GM21447 (cell line): ENCODE data around the gene DNAJC5G.

Experiments
- ATAC-seq: cut with Tn5 transposase; IDR thresholded peaks from one replicate; pipeline ENCODE4 v1.9.1; 2021; ENCODE audit not compliant: unreplicated experiment

DNAJC5G gene, protein sequence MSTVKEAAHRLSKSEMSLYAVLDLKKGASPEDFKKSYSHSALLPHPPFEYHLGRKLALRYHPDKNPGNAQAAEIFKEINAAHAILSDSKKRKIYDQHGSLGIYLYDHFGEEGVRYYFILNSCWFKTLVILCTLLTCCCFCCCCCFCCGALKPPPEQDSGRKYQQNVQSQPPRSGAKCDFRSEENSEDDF

DNA sequence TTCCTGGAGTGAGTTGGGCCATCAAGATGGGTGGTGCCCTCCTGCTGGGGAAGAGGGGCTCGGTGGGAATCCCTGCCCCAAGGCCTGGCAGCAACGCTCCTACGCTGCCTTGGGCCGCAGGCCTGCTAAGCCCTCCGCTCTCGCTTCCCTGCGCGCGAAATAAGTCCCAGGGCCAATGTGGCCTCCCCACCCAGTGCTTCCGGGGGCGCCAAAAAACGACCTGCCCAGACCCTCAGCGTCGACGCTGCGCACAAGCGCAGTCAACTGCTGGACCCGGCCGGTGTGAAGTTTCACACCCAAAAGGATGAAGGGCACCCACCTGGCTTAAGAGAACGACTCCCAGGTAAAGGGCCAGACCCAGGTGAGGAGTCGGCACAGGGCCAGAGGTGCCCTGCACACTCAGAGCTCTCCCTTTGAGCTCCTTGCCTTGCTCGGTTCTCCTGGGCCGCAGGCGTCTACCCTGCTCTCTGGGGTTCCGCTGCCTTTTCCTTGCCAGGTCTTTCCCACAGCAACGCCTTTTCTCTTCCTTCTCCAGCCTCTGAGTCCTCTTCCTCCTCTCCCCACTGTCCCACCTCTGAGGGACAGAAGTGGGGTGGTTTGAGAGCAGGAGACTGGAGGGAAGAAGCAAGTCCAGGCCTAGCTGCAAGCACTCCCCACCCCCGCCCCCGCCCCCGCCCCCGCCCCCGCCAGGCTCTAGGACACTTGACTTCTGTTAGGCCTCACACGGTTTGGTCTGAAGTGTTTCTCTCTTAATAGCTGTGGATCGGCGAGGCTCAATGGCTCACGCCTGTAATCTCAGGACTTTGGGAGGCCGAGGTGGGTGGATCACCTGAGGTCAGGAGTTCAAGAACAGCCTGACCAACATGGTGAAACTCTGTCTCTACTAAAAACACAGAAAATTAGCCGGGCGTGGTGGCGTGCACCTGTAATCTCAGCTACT, at the start of gene DNAJC5G:
Gene DNAJC5G, plus strand, starts transcription at position 223 of the 940 bp plus-strand sequence. CDS start 1,296 bp downstream, outside the sequence.
- no peak for ATAC-seq

DNA sequence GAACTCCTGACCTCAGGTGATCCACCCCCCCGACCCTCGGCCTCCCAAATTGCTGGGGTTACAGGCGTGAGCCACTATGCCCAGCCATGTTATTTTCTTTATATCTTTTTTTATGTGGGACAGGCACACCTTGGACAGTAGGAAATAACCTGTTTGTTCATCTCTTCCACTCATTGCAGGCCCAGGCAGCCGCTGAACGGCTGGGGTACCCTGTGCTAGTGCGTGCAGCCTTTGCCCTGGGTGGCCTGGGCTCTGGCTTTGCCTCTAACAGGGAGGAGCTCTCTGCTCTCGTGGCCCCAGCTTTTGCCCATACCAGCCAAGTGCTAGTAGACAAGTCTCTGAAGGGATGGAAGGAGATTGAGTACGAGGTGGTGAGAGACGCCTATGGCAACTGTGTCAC, 49.7 kb upstream of the DNAJC5G start:
- no peak for ATAC-seq

DNA sequence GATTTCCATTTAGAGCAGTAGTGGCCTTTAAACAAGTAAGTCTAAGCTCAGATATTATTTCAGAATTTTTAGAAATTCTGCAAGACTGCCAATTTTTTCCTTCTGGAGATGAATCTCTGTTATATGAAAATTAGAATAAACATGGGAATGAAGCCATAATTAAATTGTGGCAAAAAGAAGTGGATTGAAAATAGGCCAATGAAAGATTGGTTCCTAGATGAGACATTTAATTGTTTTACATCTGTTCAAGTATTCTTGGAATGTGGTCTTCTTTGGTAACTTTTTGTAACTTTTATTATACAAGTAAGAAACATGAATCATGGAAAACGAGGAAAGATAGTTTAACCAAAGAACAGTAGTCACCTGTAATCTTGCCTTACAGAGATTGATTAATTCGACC, 47.7 kb upstream of the DNAJC5G start:
- no peak for ATAC-seq

DNA sequence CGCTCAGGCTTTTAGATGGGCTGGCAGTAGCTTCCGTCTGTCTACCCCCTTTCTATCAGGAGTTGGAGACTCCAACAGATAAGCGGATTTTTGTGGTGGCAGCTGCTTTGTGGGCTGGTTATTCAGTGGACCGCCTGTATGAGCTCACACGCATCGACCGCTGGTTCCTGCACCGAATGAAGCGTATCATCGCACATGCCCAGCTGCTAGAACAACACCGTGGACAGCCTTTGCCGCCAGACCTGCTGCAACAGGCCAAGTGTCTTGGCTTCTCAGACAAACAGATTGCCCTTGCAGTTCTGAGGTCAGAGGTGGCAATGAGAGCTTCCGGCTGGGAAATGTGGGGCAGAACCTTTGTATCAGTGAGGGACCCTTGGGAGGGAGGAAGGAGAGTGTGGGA, 43.3 kb upstream of the DNAJC5G start:
- no peak for ATAC-seq

DNA sequence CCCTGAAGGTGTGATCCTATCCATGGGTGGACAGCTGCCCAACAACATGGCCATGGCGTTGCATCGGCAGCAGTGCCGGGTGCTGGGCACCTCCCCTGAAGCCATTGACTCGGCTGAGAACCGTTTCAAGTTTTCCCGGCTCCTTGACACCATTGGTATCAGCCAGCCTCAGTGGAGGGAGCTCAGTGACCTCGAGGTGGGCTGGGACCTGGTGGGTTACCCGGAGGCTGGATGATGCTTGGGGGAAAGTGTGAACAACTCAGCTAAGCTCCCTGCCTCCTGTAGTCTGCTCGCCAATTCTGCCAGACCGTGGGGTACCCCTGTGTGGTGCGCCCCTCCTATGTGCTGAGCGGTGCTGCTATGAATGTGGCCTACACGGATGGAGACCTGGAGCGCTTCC, 41.9 kb upstream of the DNAJC5G start:
- ATAC-seq = no peak

DNA sequence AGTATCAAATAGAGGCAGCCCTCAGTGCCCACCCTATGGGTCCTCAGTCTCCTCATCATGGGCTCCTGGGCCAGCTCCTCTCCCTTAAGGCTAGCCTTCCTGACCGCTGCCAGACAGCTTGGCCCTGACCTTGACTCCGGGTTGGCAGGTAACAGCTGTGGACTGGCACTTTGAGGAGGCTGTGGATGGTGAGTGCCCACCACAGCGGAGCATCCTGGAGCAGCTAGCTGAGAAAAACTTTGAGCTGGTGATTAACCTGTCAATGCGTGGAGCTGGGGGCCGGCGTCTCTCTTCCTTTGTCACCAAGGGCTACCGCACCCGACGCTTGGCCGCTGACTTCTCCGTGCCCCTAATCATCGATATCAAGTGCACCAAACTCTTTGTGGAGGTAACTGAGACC, 39.1 kb upstream of the DNAJC5G start:
- ATAC-seq = no peak

DNA sequence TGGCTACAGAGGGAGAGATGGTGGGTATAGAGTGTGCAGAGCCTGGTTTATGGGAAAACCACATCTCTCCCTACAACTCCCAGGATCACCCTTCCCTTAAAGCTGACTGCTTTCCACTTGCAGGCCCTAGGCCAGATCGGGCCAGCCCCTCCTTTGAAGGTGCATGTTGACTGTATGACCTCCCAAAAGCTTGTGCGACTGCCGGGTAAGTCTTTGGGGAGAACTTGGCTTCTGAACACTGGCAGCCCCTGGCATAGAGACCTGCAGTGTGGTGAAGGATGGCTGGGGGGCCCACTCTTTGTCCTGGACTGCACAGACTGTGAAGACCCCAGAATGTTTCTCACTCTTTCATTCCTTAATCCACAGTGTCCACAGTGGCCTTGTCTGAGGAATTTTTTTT, 38.6 kb upstream of the DNAJC5G start:
- no peak for ATAC-seq

DNA sequence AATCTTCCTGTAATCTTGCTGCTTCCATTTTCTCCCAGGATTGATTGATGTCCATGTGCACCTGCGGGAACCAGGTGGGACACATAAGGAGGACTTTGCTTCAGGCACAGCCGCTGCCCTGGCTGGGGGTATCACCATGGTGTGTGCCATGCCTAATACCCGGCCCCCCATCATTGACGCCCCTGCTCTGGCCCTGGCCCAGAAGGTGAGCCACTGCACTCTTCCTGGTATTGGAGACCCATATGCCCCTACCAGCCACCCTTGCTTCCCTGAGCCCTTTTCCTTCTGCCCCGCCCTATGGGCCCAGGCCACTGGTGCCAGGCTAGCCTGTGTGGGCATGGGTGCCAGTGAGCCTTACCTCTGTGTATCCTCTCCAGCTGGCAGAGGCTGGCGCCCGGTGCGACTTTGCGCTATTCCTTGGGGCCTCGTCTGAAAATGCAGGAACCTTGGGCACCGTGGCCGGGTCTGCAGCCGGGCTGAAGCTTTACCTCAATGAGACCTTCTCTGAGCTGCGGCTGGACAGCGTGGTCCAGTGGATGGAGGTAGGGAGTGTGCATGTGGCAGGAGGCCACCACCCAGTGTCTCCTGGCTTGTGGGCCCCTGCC, 37.8 kb upstream of the DNAJC5G start:
- ATAC-seq = no peak

DNA sequence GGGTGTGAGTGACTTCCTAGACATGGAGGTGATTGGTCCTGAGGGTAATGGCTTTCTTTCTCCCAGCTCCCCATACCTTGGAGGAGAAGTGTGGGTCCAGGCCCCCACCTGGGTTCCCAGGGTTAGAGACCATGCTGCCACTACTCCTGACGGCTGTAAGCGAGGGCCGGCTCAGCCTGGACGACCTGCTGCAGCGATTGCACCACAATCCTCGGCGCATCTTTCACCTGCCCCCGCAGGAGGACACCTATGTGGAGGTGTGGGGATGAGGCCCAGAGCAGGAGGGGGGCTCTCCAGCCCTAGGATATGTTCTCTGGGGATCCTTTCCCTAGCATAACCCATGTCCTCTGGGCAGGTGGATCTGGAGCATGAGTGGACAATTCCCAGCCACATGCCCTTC, 36.3 kb upstream of the DNAJC5G start:
- ATAC-seq = no peak

DNA sequence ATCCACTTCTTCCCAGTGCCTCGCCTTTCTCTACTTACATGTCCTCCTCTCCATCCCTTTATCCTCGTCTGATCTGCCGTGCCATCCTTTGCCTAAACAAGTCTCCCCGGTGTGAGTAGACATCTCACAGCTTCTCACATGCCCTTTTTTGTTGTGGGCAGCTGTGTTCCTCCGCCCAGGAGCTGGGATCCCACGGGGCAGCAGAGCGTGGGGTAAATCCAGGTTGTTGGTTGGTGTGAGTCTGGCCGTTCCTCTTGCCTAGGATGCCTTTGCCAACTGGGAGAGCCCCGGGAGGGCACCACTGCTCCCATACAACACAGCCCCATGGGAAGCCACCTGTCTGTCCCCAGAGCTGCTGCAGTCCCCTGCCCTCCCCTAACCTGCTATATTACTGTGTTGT, 34.8 kb upstream of the DNAJC5G start:
- no peak for ATAC-seq

DNA sequence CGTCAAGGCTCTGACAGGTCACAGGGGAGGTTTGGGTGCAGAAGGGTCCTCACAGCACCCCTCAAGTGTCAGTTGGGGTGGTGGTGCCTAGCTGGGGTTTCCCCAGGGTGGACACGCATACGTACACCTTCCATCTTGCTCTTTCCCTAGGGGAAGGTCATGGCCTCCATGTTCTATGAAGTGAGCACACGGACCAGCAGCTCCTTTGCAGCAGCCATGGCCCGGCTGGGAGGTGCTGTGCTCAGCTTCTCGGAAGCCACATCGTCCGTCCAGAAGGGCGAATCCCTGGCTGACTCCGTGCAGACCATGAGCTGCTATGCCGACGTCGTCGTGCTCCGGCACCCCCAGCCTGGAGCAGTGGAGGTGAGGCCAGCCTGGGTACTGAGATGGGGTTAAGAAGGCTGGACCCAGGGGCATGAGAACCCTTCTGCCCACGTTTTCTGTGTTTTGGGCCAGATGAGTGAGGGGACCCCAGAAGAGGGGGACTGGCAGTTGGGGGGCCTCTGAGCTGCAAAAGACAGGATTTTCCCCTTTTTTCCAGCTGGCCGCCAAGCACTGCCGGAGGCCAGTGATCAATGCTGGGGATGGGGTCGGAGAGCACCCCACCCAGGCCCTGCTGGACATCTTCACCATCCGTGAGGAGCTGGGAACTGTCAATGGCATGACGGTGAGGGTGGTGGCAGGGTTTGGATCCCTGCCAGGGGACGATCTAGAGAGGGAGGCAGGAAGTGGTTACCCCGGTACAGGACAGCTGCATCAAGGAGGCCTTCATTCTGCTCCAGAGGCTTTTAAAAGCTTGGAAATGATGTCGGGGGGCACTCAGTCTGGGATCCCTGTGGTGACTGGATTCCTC, 33.2 kb upstream of the DNAJC5G start:
- no peak for ATAC-seq

DNA sequence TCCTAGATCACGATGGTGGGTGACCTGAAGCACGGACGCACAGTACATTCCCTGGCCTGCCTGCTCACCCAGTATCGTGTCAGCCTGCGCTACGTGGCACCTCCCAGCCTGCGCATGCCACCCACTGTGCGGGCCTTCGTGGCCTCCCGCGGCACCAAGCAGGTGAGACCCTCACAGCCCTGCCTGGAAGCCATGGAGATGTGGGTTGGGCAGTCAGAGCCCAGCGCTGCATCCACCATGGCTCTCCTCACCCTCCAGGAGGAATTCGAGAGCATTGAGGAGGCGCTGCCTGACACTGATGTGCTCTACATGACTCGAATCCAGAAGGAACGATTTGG, 32.6 kb upstream of the DNAJC5G start:
- ATAC-seq = no peak

DNA sequence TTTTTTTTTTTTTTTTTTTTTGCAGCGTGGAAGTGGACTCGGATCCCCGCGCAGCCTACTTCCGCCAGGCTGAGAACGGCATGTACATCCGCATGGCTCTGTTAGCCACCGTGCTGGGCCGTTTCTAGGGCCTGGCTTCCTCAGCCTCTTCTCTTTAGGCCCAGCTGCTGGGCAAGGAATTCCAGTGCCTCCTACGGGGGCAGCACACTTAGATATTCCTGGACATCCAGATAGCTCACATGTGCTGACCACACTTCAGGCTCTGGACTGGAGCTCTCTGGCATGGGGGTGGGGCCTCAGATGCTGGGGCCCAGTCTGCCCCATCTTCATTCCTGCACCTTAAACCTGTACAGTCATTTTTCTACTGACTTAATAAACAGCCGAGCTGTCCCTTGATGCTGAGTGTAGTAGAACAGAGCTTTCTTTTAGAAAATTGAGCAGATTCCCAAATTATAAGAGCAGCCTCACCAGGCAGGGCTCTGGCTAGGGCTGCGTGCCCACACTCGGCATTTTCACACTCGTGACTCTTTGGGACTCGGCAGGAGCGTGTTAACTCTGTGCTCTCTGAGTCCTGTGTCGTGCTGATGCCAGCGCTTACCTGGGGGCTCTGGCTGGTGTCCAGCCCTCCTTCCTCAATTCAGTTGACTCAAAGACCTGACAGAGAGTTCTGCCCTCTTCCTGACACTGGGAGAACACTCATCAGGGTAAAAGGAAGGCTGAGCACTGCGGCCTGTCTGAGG, 31.7 kb upstream of the DNAJC5G start:
- no peak for ATAC-seq

DNA sequence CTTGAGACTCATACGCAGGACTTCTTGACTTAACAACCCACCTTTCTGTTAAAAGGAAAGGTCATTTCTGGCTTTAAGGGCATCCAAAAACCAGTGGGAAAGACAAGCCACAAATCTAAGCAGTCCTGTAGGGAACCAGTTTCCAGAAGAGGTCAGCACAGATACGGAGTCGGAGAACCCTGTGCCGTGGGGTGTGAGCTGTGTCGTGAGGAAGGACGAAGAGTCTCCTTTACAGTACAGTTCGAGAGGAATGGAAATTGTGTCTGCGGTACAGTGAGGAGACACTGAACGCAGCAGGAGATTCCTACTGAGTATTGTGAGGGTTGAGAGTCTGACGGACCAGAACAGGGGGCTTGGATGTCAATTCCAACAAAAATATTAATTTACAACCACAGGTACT, 30.1 kb upstream of the DNAJC5G start:
- no peak for ATAC-seq

DNA sequence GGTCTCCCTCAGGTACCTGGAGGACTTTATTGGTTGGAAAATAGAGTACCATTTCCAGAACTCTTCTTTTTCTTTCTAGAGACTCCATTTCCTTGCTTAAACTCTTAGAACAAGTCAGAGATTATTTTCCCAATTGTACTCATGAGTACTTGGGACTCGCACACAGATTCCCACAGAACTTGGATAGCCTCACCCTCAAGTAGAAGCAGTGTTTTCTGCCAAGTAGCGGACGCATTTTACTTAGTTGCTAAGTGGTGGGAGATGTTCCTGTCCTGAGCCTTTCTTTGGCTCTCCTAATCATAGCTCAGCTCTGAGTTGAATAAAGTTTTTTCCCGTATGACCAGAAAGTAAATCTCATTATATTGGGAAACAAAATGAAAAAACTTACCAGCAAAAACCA, 29.6 kb upstream of the DNAJC5G start:
- no peak for ATAC-seq

DNA sequence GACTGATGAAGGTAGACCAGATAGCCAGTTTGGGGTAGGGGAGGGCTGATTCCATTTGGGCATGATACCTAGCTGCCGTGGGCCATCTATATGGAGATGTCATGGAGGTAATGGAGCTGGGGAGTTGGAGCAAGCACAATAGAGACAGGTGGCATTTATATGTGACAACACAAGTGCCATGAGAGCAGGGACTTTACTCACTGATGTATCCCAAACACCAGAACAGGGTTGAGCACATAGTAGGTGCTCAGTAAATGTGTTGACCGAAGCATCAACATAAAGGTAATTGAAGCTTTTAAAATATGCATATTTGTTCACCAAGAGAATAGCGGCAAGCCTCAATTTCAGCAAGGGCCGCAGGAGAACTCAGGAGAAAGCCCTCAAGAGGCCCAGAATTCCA, 27.3 kb upstream of the DNAJC5G start:
- ATAC-seq = no peak

DNA sequence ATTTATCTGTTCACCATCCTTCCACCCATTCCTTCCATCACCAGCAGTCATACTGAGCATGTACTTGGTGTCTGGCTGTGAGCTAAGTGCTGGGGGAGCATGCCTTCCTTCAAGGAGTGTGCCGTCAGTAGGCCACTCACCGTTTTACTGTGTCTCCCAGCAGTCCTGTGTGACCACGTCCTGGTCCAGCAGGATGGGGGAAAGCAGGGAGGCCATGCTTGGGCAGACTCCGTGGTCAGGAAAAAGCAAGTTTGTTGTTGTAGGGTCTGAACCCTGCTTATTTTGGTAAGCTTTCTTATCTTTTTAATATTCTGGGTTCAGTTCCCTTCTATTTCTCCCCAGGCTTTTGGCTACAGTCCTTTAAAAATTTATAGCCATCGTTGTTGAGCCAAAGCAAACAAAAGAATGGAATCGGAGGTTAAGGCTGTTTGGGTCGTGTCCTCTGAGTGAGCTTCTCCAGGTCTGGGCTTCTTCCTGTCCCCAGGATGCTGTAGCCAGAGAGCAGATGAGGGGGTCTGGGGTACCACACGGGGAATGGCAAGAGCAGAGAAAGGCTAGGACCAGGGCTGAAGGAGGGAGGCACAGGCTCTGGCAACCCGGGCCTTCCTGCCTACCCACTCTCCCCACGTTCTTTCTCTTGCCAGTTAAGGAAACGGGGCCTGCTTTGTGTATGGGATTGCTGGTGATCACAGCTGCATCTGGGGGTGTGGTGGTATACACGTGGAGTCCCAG, 25.9 kb upstream of the DNAJC5G start:
- ATAC-seq = no peak

DNA sequence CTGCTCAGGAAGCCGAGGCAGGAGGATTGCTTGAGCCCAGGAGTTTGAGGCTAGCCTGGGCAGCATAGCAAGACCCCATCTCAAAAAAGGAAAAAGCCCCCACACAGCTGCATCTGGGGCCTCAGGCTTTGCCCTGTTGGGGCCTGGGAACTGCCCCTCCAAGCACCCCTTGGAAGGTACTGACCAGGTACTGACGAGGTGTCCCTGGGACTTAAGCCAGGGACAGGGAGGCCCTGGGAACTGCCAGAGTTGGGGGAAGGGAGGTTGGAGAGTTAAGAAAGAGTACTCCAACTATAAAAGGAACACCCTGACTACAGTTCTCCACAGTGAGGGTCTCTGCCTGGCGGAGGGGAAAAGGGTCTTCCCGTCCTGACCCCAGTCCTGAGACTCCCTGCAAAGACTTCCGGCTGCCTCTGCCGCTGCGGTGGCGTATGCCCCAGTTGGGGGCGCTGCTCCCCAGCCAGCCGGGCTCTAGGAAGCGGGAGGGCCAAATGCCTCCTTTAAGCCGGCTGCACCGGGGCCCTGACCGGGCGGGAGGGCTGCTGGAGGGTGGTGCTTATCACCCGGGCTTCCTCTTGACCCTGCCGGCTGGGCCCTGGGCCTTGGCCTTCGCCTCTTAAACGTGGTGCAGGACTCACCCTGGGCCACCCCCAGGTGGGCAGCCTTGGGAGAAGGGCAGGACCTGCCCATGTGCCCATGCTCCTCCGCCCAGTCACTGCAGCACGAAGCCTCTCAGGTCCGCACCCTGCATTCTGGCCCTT, 25.2 kb upstream of the DNAJC5G start:
- no peak for ATAC-seq

DNA sequence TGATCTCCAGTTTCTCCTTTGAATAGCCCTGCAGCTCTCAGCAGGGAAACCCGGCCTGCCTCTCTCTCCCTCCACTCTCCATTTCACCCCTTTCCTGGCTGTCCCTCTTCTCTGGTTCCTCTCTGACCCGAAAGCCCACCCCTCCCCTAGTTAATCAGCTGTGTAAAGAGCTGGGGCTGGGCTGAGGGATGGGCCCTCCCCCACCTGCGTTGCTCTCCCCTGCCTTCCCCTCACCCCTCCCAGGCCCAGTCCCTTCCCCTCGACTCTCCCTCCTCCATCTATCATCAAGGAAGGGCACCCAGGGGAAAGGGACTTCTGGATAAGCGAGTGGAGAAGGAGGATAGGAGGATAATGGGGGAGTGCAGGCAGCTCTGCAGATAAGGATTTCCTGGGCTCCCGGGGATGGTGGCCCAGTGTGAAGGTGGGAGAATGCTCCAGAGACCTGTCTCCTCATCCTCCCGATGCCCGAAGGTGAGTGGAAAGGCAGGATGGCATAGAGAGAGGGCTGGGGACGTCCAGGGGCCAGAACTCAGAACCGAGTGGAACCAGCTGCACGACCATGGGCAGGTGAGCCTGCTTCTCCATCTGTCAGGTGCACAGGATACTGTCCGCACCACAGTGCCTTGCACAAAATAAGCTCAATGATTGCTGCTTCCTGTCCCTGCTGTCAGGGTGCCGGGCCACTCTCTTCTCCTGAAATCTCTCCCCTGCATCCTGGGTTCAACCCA, 24.4 kb upstream of the DNAJC5G start:
- no peak for ATAC-seq
